Measurements from ENCODE around the gene SH3RF1.
"Not testable (repeated sequence)": the region's sequence is repeated elsewhere in the genome, so short reads cannot be mapped to it uniquely, and the experiment has no call there.

SH3RF1 gene

DNA sequence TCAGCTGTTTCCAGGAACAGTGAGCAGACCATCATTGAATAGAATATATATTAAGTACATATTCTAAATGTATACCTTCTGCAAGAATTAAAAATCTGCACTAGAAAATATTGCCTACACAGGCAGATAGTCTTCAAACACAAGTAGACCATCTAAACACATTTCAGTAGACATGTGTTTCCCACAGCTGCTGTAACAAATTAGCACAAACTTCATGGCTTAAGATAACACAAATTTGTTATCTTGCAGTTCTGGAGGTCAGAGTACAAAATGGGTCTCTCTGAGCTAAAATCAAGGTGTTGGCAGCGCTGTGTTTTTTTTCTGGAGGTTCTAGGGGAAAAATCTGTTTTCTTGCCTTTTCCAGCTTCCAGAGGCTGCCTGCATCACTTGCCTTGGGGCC is 42.7 kb downstream of the SH3RF1 start:
- no peak for DNase-seq (ENCODE audit: low spot score)

- DNase-seq (ENCODE audit: low spot score), result no peak
Observed at GRCh38 chr4:169226565-169226964, 44.2 kb downstream of the SH3RF1 start.

DNA sequence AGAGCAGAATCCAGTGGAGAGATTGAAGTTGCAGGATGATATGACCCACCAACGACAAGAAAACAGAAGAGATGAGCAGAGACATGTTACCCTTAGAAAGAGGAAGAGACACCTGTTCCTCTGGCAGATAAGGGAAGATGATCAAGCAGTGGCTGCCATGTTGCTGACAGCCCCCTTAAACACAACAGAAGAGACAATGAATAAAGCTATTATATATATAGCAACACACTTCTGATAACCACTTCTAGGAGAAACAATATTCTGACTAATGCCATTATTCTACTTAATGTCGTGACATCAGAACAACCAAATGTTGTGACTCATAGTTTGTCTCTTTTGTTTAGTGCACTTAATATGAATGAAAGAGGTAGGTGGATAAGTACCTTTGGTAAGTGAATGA is 44.9 kb downstream of the SH3RF1 start:
- DNase-seq (ENCODE audit: low spot score), result no peak

DNA sequence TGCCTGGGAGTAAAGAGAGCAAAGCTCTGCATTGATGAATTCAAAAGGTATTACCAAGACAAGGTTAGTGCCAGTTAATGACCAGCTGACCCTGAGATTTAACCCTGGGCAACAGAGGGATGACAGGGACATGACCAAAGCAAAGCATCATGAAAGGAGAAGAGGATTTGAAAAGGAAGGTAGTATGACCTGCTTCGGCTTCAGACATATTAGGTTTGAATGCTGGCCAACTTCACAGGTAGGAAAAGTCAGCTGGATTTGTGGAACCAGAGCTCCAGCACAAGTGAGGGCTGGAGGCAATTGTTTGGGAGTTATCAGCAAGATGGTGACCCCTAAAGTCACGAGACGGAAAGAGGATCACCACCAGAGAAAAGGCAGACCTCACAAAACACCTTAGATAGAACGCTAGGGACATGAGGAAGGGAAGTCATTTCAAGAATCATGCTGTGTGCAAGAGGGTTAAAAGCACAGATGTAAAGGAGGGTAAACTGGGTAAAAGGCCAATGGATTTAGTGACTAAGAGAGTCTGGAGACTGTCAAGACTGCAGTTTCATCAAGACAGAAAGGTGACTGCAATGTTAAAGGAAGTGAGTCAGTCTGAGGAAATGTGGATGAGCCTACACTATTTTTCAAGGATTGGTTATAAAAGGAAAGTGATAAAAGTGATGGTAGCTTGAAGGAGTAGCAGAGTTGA is 45.6 kb downstream of the SH3RF1 start:
- no peak for DNase-seq (ENCODE audit: low spot score)

DNA sequence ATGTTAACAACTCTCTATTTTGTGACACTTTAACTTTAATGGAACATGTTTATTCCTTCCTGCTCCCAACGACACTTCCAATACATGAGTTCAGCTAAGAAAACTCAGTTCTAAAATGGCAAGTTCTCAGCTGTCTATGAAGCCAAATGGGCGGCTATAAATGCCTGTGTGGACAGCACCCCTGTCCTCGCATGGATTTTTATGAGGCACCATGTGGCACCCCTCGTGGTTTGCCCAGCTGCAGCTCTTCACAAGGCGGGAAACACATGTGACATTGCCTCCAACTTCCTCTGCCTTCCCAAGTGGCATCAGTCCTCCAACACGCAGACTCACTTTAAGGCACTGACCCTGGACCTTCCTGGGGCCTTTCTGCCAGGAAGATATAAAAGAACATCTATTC is 48.0 kb downstream of the SH3RF1 start:
- DNase-seq (ENCODE audit: low spot score), result no peak

DNA sequence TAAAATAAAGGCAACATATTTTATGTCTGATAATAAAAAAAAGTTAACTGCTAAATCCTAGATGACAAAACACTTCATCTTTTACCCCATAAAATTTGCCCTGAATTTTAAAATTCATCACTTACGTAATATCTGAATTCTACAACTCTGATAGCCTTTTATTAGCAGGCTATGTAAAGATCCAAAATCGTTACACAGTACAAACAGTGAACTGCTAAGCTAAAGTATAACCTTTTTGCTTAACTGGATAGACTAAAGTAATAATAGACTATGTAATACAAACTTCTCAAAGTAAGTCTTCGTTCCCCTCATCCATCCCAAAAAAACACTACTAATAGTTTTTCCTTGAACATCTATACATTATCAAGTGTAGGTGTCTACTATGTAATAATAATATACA is 49.1 kb downstream of the SH3RF1 start:
- no peak for DNase-seq (ENCODE audit: low spot score)

GRCh38 chr4:169220854-169221411 is 49.8 kb downstream of the SH3RF1 start:
- no peak for DNase-seq (ENCODE audit: low spot score)

DNA sequence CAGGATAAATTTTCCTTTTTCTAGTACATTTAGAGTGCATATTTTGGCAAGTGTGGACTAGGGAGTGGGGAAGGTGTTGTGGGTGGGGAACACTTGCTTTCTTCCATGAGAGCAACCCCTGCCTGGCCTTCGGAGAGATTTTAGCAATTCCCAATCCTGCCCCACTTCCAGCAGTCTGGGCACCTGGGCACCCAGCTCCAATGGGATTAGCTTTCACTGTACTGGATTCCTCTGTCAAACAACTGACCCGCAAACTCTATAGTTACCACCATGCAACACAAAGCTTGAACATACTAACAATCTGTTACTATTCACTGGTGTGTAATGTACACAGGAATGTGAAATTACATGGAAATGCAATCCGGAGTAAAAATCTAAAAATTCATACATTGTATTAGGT is 50.3 kb downstream of the SH3RF1 start:
- DNase-seq (ENCODE audit: low spot score), result no peak

GRCh38 chr4:169219440-169219839 is 51.3 kb downstream of the SH3RF1 start:
- no peak for DNase-seq (ENCODE audit: low spot score)

GRCh38 chr4:169215656-169216055 is 55.1 kb downstream of the SH3RF1 start:
- DNase-seq (ENCODE audit: low spot score), result no peak

DNA sequence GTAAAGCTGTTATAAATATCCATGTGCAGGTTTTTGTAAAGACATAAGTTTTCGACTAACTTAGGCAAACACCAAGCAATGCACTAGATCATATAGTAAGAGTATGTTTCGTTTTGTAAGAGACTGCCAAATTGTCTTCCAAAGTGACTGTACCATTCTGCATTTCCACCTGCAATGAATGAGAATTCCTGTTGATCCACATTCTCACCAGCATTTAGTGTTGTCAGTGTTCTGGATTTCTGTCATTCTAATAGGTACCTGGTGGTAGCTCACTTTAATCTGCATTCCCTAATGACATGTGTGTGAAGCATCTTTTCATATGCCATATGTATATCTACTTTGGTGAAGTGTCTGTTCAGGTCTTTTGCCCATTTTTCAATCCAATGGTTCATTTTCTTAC is 57.8 kb downstream of the SH3RF1 start:
- DNase-seq (ENCODE audit: low spot score), result no peak

DNA sequence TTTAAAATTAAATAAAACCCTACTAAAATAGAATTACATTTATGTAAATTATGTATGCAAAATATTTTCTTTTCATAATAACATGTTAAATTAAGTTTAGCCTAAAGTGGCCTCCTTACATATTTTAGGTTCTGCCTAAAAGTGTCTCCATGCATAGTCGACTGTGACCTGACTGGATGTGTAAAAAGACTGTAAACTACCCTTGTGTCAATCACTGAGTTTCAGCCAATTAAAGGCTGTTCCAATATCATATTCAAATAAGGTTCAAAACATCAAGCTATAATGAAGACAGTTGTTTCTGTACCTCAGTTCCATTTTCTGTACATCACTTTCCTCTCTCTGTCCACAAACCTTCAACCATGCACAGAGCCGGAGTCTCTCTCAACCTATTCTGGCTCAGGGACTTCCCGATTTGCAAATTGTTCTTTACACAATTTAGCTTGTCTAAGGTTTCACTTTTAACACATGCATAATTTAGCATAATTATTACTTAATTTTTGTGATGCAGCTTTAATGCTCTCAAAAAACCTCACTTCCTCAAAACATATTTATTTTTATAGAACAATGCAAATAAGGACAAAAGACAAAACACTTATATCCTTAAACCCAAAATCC is 60.1 kb downstream of the SH3RF1 start:
- DNase-seq (ENCODE audit: low spot score), result no peak

- no peak for DNase-seq (ENCODE audit: low spot score)
Observed at GRCh38 chr4:169209388-169209883, 61.3 kb downstream of the SH3RF1 start.

DNA sequence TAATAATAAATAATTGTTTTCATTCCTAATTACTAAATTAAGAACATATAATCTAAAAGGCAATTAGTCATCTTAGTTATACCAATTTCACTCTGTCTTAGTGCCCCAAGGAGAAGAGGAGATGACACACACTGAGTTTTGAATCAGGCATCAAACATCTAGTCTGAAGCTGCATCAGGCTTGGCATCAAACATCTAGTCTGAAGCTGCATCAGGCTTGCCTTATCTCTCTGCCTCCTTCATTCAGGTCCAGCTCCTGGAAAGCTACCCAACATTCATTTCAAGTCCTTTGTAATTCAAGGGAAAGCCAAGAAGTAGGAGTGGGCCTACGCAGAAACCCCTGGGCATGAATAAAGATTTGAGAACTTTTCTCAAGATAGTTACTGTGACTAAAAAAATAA is 62.2 kb downstream of the SH3RF1 start:
- DNase-seq (ENCODE audit: low spot score), result no peak

DNA sequence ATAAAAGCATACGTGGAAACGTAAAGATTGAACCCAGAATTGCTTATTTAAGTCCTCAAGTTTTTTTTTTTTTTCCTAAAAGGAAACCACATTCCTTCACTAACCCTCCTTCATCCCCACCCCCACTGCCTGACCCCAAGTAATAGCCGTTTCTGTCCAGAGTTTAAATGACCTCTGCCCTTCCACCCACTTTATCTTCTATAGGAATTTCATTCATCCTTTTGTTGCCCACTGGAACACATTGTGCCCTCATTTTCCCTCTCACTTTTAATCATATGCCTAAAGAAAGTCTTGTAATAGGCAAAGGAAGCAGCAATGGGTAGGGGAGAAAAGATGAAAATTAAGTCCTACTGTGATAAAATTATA is 62.7 kb downstream of the SH3RF1 start:
- no peak for DNase-seq (ENCODE audit: low spot score)

GRCh38 chr4:169207436-169208089 is 63.2 kb downstream of the SH3RF1 start:
- no peak for DNase-seq (ENCODE audit: low spot score)

- no peak for DNase-seq (ENCODE audit: low spot score)
Observed at GRCh38 chr4:169205744-169206080, 65.0 kb downstream of the SH3RF1 start.

DNA sequence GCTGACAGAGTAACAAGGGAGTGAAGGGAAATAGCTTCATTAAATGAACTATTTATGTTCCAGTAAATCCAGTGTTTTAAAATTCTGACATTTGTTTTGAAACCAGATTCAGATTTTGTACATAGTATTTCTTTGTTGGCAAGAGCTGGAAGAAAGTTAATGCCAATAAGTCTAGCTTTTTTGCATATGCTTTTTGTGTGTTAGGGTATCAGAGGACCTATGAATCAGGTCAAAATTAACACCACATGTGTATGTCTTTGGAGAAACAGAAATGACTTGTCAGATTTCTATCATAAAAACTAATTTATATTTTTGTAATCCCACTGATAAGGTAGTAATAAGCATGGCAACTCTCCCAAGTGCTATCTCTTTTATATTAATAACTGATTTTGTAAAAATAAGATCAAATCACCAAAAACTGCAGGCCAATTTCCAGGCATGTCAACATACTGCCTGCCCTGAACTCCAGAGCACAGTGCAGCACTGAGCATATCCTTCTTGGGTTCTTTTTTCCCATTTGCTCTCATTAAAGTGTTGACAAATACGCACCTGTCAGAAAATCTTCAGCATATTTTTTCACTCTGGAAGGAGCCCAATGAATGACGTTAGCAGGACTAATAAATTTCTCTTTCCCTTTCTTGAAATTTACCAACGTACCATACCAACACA is 65.5 kb downstream of the SH3RF1 start:
- no peak for DNase-seq (ENCODE audit: low spot score)

GRCh38 chr4:169203891-169204290 is 66.9 kb downstream of the SH3RF1 start:
- DNase-seq (ENCODE audit: low spot score), result no peak

GRCh38 chr4:169203278-169203677 is 67.5 kb downstream of the SH3RF1 start:
- DNase-seq (ENCODE audit: low spot score), result not testable (repeated sequence)

- no peak for DNase-seq (ENCODE audit: low spot score)
Observed at GRCh38 chr4:169202878-169203277, 67.9 kb downstream of the SH3RF1 start.

DNA sequence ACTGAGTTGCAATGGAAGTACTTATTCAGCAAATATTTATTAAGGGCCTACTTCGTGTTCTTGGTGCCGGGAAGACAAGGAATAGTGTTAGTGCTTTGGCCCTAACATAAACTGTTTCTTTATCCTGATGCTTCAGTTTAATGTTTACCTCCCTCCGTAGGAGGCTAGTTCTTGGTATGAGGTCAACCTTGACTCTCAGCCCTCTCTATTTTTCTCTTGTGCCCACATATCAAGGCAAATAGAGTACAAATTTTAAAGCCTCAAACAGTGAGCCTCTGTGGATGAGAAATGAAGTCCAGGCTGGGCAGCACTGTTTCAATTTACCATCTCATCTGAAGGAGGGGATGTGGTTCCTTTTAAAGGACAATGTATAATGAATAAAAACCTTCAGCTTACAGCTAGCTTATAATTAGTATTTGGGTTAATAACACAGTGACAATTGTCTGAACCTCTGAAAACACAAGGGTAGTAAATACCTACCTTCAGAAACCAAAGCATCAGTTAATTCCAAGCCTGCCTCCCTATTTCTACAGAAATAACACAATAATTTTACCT is 68.5 kb downstream of the SH3RF1 start:
- DNase-seq (ENCODE audit: low spot score), result no peak

Measured in SK-N-DZ (cell line).